KMS-11 (cell line): Measurements from ENCODE around the gene ALX3.

Experiments
- H2AFZ ChIP-seq: fragments of 200-600 bp; sonication (generic); 2 replicates; pipeline ENCODE4 v1.6.1; 2016; ENCODE audit warnings: antibody characterized with exemption, mixed run types, low read depth
- H3K27ac ChIP-seq: fragments of 200-600 bp; sonication (generic); 2 replicates; pipeline ENCODE4 v1.6.1; 2016; ENCODE audit warnings: mild to moderate bottlenecking, mixed run types
- H3K27me3 ChIP-seq: fragments of 200-600 bp; sonication (generic); 2 replicates; pipeline ENCODE4 v1.6.1; 2017; ENCODE audit warnings: mild to moderate bottlenecking, low read depth, mixed run types, moderate library complexity; ENCODE audit not compliant: insufficient read depth
- H3K36me3 ChIP-seq: fragments of 200-600 bp; sonication (generic); 2 replicates; pipeline ENCODE4 v1.6.1; 2017; ENCODE audit warnings: mild to moderate bottlenecking, mixed run types; ENCODE audit not compliant: insufficient read depth
- H3K4me1 ChIP-seq: fragments of 200-600 bp; sonication (generic); 2 replicates; pipeline ENCODE4 v1.6.1; 2016; ENCODE audit warnings: mild to moderate bottlenecking, low read depth, mixed run types; ENCODE audit not compliant: poor library complexity, severe bottlenecking
- H3K4me2 ChIP-seq: fragments of 200-600 bp; sonication (generic); 2 replicates; pipeline ENCODE4 v1.7.0; 2016; ENCODE audit warnings: mild to moderate bottlenecking, mixed run types
- H3K4me3 ChIP-seq: fragments of 200-600 bp; sonication (generic); IDR thresholded peaks from 2 replicates; pipeline ENCODE4 v1.6.1; 2017; ENCODE audit warnings: low read depth, low read length, mixed read lengths; ENCODE audit not compliant: insufficient read depth
- H3K79me2 ChIP-seq: fragments of 200-600 bp; sonication (generic); 2 replicates; pipeline ENCODE4 v1.6.1; 2016; ENCODE audit warnings: low read depth, mixed run types; ENCODE audit not compliant: insufficient read depth
- H3K9ac ChIP-seq: fragments of 200-600 bp; sonication (generic); 2 replicates; pipeline ENCODE4 v1.6.1; 2016; ENCODE audit warnings: mild to moderate bottlenecking, mixed run types
- H4K20me1 ChIP-seq: fragments of 200-600 bp; sonication (generic); 2 replicates; pipeline ENCODE4 v1.6.1; 2016; ENCODE audit warnings: mild to moderate bottlenecking, mixed run types; ENCODE audit not compliant: insufficient read depth
- TF ChIP-seq, protein P1 (sequence below): fragments of 200-600 bp; sonication (generic); conservative IDR thresholded peaks from 2 replicates; pipeline ENCODE4 v1.6.1; 2017; ENCODE audit warnings: low read depth, mild to moderate bottlenecking, antibody characterized with exemption, low read length, moderate library complexity, mixed read lengths

Gene ALX3

DNA sequence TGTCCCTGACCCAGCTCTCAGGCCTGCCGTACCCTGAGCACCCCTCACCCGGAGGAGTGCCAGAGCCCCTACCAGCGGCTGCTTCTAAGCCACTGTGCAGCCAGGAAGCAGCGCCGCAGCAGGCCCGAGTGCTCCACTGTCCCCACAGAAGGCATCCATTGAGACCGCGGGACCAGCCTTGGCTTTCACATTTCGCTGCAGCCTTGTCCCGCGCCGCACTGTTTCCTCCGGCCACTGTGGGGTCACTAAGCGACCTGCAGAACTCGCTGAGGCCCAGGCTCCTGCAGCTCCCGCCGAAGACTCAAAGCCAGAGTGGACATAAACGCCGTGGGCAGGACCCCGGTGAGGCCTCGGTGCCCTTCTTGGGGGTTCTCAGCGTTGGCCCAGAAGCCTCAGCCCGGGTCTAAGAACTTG is 3.0 kb downstream of the ALX3 start:
- Histone ChIP-seq H3K4me2 (no peak overlapping the region), H3K4me1 (no peaks in the 10 kb centered on the region), H3K9ac (no peak overlapping the region), H3K4me3 (no peak overlapping the region), H3K79me2 (no peaks in the 10 kb centered on the region), H3K27me3 (no peaks in the 10 kb centered on the region), H4K20me1 (no peaks in the 10 kb centered on the region), H3K36me3 (no peaks in the 10 kb centered on the region), H3K27ac (no peak overlapping the region), H2AFZ (no peak overlapping the region)
- TF ChIP-seq, protein P1, sequence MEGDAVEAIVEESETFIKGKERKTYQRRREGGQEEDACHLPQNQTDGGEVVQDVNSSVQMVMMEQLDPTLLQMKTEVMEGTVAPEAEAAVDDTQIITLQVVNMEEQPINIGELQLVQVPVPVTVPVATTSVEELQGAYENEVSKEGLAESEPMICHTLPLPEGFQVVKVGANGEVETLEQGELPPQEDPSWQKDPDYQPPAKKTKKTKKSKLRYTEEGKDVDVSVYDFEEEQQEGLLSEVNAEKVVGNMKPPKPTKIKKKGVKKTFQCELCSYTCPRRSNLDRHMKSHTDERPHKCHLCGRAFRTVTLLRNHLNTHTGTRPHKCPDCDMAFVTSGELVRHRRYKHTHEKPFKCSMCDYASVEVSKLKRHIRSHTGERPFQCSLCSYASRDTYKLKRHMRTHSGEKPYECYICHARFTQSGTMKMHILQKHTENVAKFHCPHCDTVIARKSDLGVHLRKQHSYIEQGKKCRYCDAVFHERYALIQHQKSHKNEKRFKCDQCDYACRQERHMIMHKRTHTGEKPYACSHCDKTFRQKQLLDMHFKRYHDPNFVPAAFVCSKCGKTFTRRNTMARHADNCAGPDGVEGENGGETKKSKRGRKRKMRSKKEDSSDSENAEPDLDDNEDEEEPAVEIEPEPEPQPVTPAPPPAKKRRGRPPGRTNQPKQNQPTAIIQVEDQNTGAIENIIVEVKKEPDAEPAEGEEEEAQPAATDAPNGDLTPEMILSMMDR = no peak

DNA sequence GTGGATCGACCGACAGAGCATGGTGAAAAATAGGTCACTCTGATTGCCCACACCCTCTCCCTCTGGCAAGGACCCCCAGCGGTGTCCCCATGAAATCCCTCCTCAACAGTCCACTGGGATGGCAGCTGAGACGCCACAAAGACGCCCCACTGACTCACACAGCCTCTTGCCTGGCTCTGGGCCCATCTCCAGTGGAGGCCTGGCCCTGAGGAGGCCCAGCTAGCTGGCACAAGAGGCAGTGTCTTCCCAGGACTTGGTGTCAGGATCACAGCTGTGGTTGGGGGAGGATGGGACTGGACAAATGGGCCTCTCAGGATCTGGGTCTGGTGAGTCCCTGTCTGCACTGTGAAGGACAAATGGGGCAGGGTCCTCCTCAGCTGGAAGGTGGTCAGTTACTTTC is 4.6 kb downstream of the ALX3 start:
- Histone ChIP-seq H3K36me3 (no peaks in the 10 kb centered on the region), H3K79me2 (no peaks in the 10 kb centered on the region), H3K4me1 (no peaks in the 10 kb centered on the region), H3K27ac (no peak overlapping the region), H3K27me3 (no peaks in the 10 kb centered on the region), H4K20me1 (no peaks in the 10 kb centered on the region), H3K4me2 (no peak overlapping the region), H3K9ac (no peak overlapping the region), H2AFZ (no peak overlapping the region), H3K4me3 (no peak overlapping the region)
- TF ChIP-seq, protein P1 = no peak

DNA sequence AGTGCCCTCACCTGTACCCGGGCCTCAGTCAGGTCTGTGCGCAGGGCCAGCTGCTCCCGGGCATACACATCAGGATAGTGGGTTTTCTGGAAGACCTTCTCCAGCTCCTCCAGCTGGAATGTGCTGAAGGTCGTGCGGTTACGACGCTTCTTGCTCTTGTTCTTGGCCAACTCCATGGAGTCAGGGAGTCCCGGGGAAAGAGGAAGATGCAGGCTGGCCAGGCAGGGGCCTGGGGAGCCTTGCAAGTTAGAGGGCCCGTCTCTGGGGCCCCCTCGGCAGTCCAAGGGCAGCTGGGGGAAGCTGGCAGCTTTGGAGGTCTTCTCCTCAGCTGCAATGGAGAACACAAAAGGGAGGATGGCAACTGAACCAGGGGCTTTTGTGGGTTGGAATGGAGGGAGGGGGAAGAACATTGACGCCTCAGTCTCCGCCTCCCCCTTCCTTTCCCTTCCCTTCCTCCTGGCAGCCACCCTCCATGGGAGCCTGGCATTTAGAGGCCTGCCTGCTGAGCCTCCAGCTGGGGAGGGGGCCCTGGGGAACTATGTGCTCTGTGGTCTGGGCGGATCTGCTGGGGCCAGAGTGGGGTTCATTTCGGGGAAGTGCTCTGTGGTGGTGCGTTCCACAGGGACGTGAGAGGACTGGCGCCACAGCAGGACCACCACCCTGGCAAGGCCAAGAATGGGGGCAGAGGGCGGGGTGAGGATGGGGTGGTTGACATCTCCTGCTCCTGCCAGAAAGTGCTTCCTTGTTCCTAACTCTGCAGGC is 5.7 kb downstream of the ALX3 start:
- no peaks in the 10 kb centered on the region for H3K79me2 ChIP-seq
- TF ChIP-seq, protein P1 = no peak
- no peaks in the 10 kb centered on the region for H3K4me1 ChIP-seq
- no peaks in the 10 kb centered on the region for H3K27me3 ChIP-seq
- H4K20me1 ChIP-seq = no peaks in the 10 kb centered on the region
- H3K9ac ChIP-seq = no peak overlapping the region
- no peak overlapping the region for H3K27ac ChIP-seq
- H3K4me3 ChIP-seq = no peak overlapping the region
- H2AFZ ChIP-seq = no peak overlapping the region
- H3K36me3 ChIP-seq = no peaks in the 10 kb centered on the region
- no peak overlapping the region for H3K4me2 ChIP-seq

DNA sequence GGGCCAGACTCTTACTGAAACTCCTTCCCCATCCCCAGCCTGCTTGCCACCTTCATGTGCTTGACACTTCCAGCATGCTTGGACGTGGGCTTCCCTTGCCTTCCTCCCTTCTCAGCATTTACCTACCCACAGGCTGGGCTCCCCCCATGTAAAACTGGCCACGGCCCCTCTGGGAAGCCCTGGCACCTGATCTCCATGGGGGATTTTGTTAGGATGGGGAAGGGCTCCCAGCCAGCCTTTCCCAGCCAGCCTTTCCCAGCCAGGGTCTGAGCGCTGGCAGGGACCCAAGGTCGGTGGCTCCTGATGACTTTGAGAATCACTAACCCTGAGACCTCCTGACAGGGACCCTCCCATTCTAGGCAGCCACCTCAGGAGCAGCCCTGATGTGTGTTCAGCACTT is 6.7 kb downstream of the ALX3 start:
- Histone ChIP-seq H3K4me1 (no peaks in the 10 kb centered on the region), H3K36me3 (no peaks in the 10 kb centered on the region), H3K79me2 (no peaks in the 10 kb centered on the region), H3K27ac (no peak overlapping the region), H3K9ac (no peak overlapping the region), H2AFZ (no peak overlapping the region), H3K4me2 (no peak overlapping the region), H3K27me3 (no peaks in the 10 kb centered on the region), H4K20me1 (no peaks in the 10 kb centered on the region), H3K4me3 (no peak overlapping the region)
- TF ChIP-seq, protein P1 = no peak
